Measurements from ENCODE around the gene GPC6.

GPC6 gene

DNA sequence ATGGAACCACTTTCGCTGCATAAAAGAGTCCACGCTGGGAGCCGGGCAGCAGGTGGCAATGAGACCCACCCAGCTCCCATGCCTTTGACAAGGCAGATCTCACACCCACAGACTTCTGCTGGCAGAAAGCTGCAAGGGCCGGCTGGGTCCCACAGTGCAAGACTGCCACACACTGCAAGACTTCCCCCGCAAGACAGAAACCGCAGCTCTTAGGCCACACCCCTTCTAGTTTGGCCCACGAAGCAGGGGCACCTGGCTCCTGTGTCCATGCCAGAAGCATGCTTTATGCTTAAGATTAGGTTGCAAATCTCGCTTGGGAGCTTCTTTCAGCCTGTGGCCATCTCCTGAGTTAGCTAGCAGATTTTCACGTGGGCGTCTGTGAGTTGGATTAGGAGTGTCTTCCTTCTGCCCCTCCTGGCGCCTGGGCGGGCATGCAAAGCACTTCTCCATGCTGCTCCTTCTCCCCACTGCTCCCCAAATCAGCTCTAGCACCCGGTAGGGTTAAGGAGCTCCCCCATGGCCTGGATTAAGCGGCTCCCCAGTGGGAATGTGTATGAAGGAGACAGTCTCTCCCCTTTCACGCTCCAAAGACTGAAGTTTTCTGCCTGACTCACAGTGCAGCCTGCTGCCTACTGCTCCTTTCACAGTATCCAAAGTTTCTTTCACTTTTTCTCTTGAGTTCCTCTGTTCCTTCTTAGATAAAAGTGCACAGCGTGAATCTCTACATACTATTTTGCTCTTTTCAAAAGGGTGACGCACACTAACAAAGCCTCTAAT is 17.7 kb downstream of the GPC6 start:
- Histone ChIP-seq H3K4me3 (ENCODE audit: low read length) (no peak overlapping the region), H3K27ac (ENCODE audit: low read length) (no peak overlapping the region)

DNA sequence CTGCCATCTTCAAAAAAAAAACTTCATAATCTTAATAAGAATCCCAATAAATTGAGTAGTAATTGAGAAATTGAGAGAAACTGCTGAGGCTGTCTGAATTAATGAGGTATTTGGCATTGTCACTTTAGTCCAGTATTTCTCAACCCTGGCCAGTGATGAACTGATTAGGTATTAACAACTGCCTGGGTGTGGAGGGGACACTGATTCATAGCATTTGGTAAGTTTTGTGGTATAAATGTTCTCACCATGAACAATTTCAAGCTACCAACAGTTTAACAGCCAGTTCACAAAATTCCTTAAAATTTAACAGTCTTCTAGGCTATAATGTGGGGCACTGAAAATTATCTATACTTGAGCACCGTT is 18.3 kb downstream of the GPC6 start:
- no peak for TF ChIP-seq EZH2phosphoT487 (IDR thresholded peaks at IDR 0.05; ENCODE audit: low read depth)
- TF ChIP-seq, protein P1, sequence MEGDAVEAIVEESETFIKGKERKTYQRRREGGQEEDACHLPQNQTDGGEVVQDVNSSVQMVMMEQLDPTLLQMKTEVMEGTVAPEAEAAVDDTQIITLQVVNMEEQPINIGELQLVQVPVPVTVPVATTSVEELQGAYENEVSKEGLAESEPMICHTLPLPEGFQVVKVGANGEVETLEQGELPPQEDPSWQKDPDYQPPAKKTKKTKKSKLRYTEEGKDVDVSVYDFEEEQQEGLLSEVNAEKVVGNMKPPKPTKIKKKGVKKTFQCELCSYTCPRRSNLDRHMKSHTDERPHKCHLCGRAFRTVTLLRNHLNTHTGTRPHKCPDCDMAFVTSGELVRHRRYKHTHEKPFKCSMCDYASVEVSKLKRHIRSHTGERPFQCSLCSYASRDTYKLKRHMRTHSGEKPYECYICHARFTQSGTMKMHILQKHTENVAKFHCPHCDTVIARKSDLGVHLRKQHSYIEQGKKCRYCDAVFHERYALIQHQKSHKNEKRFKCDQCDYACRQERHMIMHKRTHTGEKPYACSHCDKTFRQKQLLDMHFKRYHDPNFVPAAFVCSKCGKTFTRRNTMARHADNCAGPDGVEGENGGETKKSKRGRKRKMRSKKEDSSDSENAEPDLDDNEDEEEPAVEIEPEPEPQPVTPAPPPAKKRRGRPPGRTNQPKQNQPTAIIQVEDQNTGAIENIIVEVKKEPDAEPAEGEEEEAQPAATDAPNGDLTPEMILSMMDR (IDR thresholded peaks at IDR 0.05; ENCODE audit: low read depth, low read length), result no peak
- Histone ChIP-seq H3K9ac (ENCODE audit: low read length) (no peak overlapping the region), H3K27me3 (ENCODE audit: low read depth, low read length) (no peaks in the 10 kb centered on the region), H3K9me3 (ENCODE audit: insufficient read depth, low read length) (peaks cover 2% of the 10 kb centered on the region; the same call in 1 of the 2 replicates), H3K36me3 (replicated peaks; ENCODE audit: low read depth, low read length) (no peaks in the 10 kb centered on the region), H3K79me2 (ENCODE audit: low read length) (no peaks in the 10 kb centered on the region), H2AFZ (ENCODE audit: low read depth, low read length) (no peak overlapping the region), H3K4me3 (ENCODE audit: low read length) (no peak overlapping the region), H3K27ac (ENCODE audit: low read length) (no peak overlapping the region), H4K20me1 (ENCODE audit: insufficient read depth, low read length) (no peaks in the 10 kb centered on the region), H3K4me1 (ENCODE audit: low read length) (no peaks in the 10 kb centered on the region), H3K4me2 (ENCODE audit: low read length) (no peak overlapping the region)

More for the DNA sequence above, 17.7 kb downstream of the GPC6 start:
- H3K9ac ChIP-seq (ENCODE audit: low read length), result no peak overlapping the region
- H3K4me2 ChIP-seq (ENCODE audit: low read length), result no peak overlapping the region
- no peaks in the 10 kb centered on the region for H3K36me3 ChIP-seq (replicated peaks; ENCODE audit: low read depth, low read length)
- H3K79me2 ChIP-seq (ENCODE audit: low read length), result no peaks in the 10 kb centered on the region
- no peaks in the 10 kb centered on the region for H3K4me1 ChIP-seq (ENCODE audit: low read length)
- peaks cover 5% of the 10 kb centered on the region; the same call in 1 of the 2 replicates for H3K9me3 ChIP-seq (ENCODE audit: insufficient read depth, low read length)
- H3K27me3 ChIP-seq (ENCODE audit: low read depth, low read length), result no peaks in the 10 kb centered on the region
- H2AFZ ChIP-seq (ENCODE audit: low read depth, low read length), result no peak overlapping the region
- TF ChIP-seq, protein P1 (IDR thresholded peaks at IDR 0.05; ENCODE audit: low read depth, low read length), result no peak
- no peak for TF ChIP-seq EZH2phosphoT487 (IDR thresholded peaks at IDR 0.05; ENCODE audit: low read depth)
- H4K20me1 ChIP-seq (ENCODE audit: insufficient read depth, low read length), result no peaks in the 10 kb centered on the region

DNA sequence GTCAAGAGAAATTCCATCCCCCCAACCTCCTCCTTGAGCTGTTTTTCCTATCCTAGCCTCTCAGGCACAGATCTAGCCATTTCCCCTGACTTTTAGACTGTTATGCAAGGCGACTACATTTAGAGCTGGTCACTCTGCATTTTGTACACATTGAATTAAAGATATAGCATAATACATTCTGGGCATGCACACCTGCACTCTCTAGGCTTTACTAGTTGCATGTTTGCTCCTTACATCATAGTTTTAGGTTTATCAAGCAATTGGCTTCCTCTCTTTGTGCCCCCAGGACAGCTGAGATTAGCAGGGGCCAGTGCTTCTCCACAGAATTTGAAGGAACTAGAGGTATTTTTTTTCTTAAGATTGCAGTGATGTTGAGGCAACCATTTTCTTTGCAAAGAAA is 19.5 kb downstream of the GPC6 start:
- no peak for TF ChIP-seq EZH2phosphoT487 (IDR thresholded peaks at IDR 0.05; ENCODE audit: low read depth)
- TF ChIP-seq, protein P1 (IDR thresholded peaks at IDR 0.05; ENCODE audit: low read depth, low read length), result no peak
- no peaks in the 10 kb centered on the region for H3K9me3 ChIP-seq (ENCODE audit: insufficient read depth, low read length)
- no peak overlapping the region for H3K27ac ChIP-seq (ENCODE audit: low read length)
- H3K36me3 ChIP-seq (replicated peaks; ENCODE audit: low read depth, low read length), result no peaks in the 10 kb centered on the region
- no peak overlapping the region for H3K4me3 ChIP-seq (ENCODE audit: low read length)
- H3K79me2 ChIP-seq (ENCODE audit: low read length), result no peaks in the 10 kb centered on the region
- H2AFZ ChIP-seq (ENCODE audit: low read depth, low read length), result no peak overlapping the region
- H3K4me1 ChIP-seq (ENCODE audit: low read length), result no peaks in the 10 kb centered on the region
- no peaks in the 10 kb centered on the region for H3K27me3 ChIP-seq (ENCODE audit: low read depth, low read length)
- no peak overlapping the region for H3K4me2 ChIP-seq (ENCODE audit: low read length)
- no peaks in the 10 kb centered on the region for H4K20me1 ChIP-seq (ENCODE audit: insufficient read depth, low read length)
- no peak overlapping the region for H3K9ac ChIP-seq (ENCODE audit: low read length)

DNA sequence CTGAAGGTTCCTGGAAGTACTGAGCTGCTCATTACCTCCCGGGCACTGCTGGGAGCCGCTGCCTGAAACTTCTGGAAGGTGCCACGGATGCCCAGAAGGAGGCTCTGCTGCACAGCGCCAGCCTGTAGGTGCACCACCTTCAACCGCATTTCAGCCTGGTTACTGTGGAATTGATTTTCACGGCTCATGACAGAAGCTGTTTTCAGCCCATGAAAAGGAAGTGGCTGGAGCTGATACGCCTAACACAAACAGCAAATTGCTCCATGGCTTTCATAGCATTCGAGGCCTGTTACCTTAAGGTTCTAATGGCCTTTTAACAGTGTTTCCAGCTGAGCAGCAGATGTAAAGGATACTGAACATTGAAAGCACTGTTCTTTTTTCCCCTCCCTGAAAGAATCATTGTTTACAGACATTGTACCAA is 22.0 kb downstream of the GPC6 start:
- H3K27ac ChIP-seq (ENCODE audit: low read length), result no peak overlapping the region
- H3K9me3 ChIP-seq (ENCODE audit: insufficient read depth, low read length), result no peaks in the 10 kb centered on the region
- H4K20me1 ChIP-seq (ENCODE audit: insufficient read depth, low read length), result no peaks in the 10 kb centered on the region
- no peak overlapping the region for H3K4me3 ChIP-seq (ENCODE audit: low read length)
- no peak overlapping the region for H2AFZ ChIP-seq (ENCODE audit: low read depth, low read length)
- peaks cover 7% of the 10 kb centered on the region for H3K4me1 ChIP-seq (ENCODE audit: low read length)
- H3K27me3 ChIP-seq (ENCODE audit: low read depth, low read length), result no peaks in the 10 kb centered on the region
- H3K4me2 ChIP-seq (ENCODE audit: low read length), result no peak overlapping the region
- H3K36me3 ChIP-seq (replicated peaks; ENCODE audit: low read depth, low read length), result no peaks in the 10 kb centered on the region
- H3K79me2 ChIP-seq (ENCODE audit: low read length), result no peaks in the 10 kb centered on the region
- TF ChIP-seq, protein P1 (IDR thresholded peaks at IDR 0.05; ENCODE audit: low read depth, low read length), result peak; percentile 19; the same call in 1 of the 2 replicates
- no peak for TF ChIP-seq EZH2phosphoT487 (IDR thresholded peaks at IDR 0.05; ENCODE audit: low read depth)
- no peak overlapping the region for H3K9ac ChIP-seq (ENCODE audit: low read length)
